RWPE1 (cell line): ENCODE results near the gene CBFA2T3.

Source experiments
- CTCF ChIA-PET: fragments of 350-600 bp; sonication (Branson Sonifier 250); formaldehyde crosslinking; extraction: SDS; loops from one replicate; lab custom pipeline; 2021; lab: Yijun Ruan, JAX
- POLR2A ChIA-PET: fragments of 400-600 bp; formaldehyde crosslinking; extraction: SDS; loops from one replicate; lab custom pipeline; 2020; ENCODE audit warnings: antibody characterized with exemption; ENCODE audit not compliant: low non-redundant PET; lab: Yijun Ruan, JAX
- DNase-seq: peaks from one replicate; pipeline ENCODE4 v3.0.0; 2012; ENCODE audit warnings: low spot score
- H3K27ac ChIP-seq: fragments of 450-650 bp; 2 replicates; pipeline ENCODE4 v1.5.1; 2017
- CTCF ChIP-seq: fragments of 450-650 bp; conservative IDR thresholded peaks from 2 replicates; pipeline ENCODE4 v1.5.1; 2017; ENCODE audit warnings: low read depth, mild to moderate bottlenecking

The CBFA2T3 gene

GRCh38 chr16:88939245-88939971 is 37.6 kb downstream of the CBFA2T3 start:
- CTCF ChIA-PET = no interaction called here
- no peak overlapping the region for H3K27ac ChIP-seq
- TF ChIP-seq CTCF = no peak
- POLR2A ChIA-PET = no interaction called here
- no peak for DNase-seq

- H3K27ac ChIP-seq = no peak overlapping the region
- no peak for TF ChIP-seq CTCF
- ChIA-PET CTCF (no interaction called here), POLR2A (no interaction called here)
- no peak for DNase-seq
These were observed 38.2 kb downstream of the CBFA2T3 start for GRCh38 chr16:88938777-88939244.

GRCh38 chr16:88938119-88938776 is 38.8 kb downstream of the CBFA2T3 start:
- POLR2A ChIA-PET = no interaction called here
- no peak for TF ChIP-seq CTCF
- DNase-seq = no peak
- H3K27ac ChIP-seq = no peak overlapping the region
- CTCF ChIA-PET = no interaction called here

- POLR2A ChIA-PET = no interaction called here
These were observed 39.8 kb downstream of the CBFA2T3 start for GRCh38 chr16:88937206-88937621.

GRCh38 chr16:88936556-88937205 is 40.3 kb downstream of the CBFA2T3 start:
- ChIA-PET POLR2A (no interaction called here), CTCF (interaction anchor here (0.6 to 1.2 kb wide), 2 partner anchors 84 to 231 kb away, joined by 3 to 6 read pairs; no protein-coding TSS in a partner anchor)
- H3K27ac ChIP-seq = no peak overlapping the region
- no peak for TF ChIP-seq CTCF
- no peak for DNase-seq

More at GRCh38 chr16:88937206-88937621, 39.8 kb downstream of the CBFA2T3 start:
- DNase-seq = no peak
- no peak overlapping the region for H3K27ac ChIP-seq
- CTCF ChIA-PET = no interaction called here
- TF ChIP-seq CTCF = no peak

GRCh38 chr16:88936008-88936555 is 40.9 kb downstream of the CBFA2T3 start:
- no peak for DNase-seq
- CTCF ChIA-PET = interaction anchor here (0.6 to 1.2 kb wide), 2 partner anchors 84 to 231 kb away, joined by 3 to 6 read pairs; no protein-coding TSS in a partner anchor
- TF ChIP-seq CTCF = no peak
- POLR2A ChIA-PET = no interaction called here
- no peak overlapping the region for H3K27ac ChIP-seq
